Heart left ventricle (tissue), 16 donors: Measurements from ENCODE around the gene PLA2R1. TPM values are rescaled to one million over a fixed set of nuclear protein-coding genes. Genes with fewer than 3 reads are reported as not detected.

Experiments used
- ATAC-seq, 4 donors: fragments of 200-7000 bp; cut with Tn5 transposase; one replicate each; pipeline ENCODE4 v1.9.1; 2020 to 2022; ENCODE audit warnings: moderate library complexity in 4 of 4, mild to moderate bottlenecking in 3 of 4, moderate number of reproducible peaks in 1 of 4
- DNase-seq, 5 donors: peaks; one replicate each; pipeline ENCODE4 v3.0.0-alpha.2; 2020
- H3K27ac ChIP-seq, 12 donors: fragments of 200-600 bp; sonication (generic) in 4 of 12; one replicate each; pipeline versions ENCODE4 v1.5.0 to v1.8.0; 2016 to 2022; ENCODE audit warnings: mild to moderate bottlenecking in 2 of 12
- H3K27me3 ChIP-seq, 9 donors: fragments of 200-600 bp; sonication (generic) in 2 of 9; one replicate each; pipeline versions ENCODE4 v1.5.1 to v1.8.0; 2016 to 2022; ENCODE audit warnings: mild to moderate bottlenecking in 3 of 9
- H3K36me3 ChIP-seq, 9 donors: fragments of 200-600 bp; sonication (generic) in 2 of 9; one replicate each; pipeline versions ENCODE4 v1.5.0 to v1.8.0; 2018 to 2022; ENCODE audit warnings: mild to moderate bottlenecking in 2 of 9
- H3K4me1 ChIP-seq, 12 donors: fragments of 200-600 bp; sonication (generic) in 4 of 12; one replicate each; pipeline versions ENCODE4 v1.5.0 to v1.8.0; 2016 to 2022; ENCODE audit warnings: mild to moderate bottlenecking in 3 of 12
- H3K4me3 ChIP-seq, 12 donors: fragments of 200-600 bp; sonication (generic) in 4 of 12; one replicate each; pipeline versions ENCODE4 v1.5.0 to v1.8.0; 2017 to 2022; ENCODE audit warnings: mild to moderate bottlenecking in 9 of 12, moderate library complexity in 4 of 12
- H3K9me3 ChIP-seq, 12 donors: fragments of 200-600 bp; sonication (generic) in 4 of 12; one replicate each; pipeline versions ENCODE4 v1.5.0 to v1.8.0; 2016 to 2022; ENCODE audit warnings: mild to moderate bottlenecking in 1 of 12
- POLR2A ChIP-seq, 2 donors: fragments of 450-650 bp; IDR thresholded peaks; one replicate each; pipeline ENCODE4 v1.6.1; 2017; ENCODE audit warnings: antibody characterized with exemption in 2 of 2, mild to moderate bottlenecking in 2 of 2, moderate library complexity in 2 of 2
- WGBS, 4 donors: extraction: QIAGEN DNeasy Blood & Tissue Kit in 2 of 4; methylation state at CpG; one replicate each; pipeline versions ENCODE4 v1.1.5 to v1.1.7; 2013 to 2018; 5-methylcytosine and 5-hydroxymethylcytosine counted together
- intact Hi-C, 10 donors: fragments of 100-400 bp; cut with DNase I; formaldehyde crosslinking; loops; one replicate each; pipeline versions ENCODE4 v1.11.1 to v1.14.2; 2022
- polyA plus RNA-seq, 2 donors: library from polyadenylated mRNA; stranded (reverse); fragments of 200-250 nt; gene quantifications; one replicate each; pipeline ENCODE4 v1.2.3, GENCODE V29; 2013
- total RNA-seq, 9 donors: library from RNA; depleted of rRNA in 2 of 9; stranded (reverse); fragments of >200 nt in 2 of 9; fragmentation: NEBNext Ultra II Directional in 3 of 9; extraction: Animal tissue kit (Norgen Biotek cat#: 25700) in 3 of 9; gene quantifications; one replicate each; pipeline versions ENCODE4 v1.1.0 to v1.2.4, GENCODE V29; 2016 to 2023
- TF ChIP-seq, protein P1 (sequence below), 12 donors: fragments of 200-600 bp; sonication (generic) in 4 of 12; IDR thresholded peaks; one replicate each; pipeline versions ENCODE4 v1.5.0 to v1.8.0; 2018 to 2022; ENCODE audit warnings: antibody characterized with exemption in 12 of 12, mild to moderate bottlenecking in 5 of 12
- donor health status: ischemic (EF 13 %, LVEDD 7.1; RV severe dilation, severe dysfunction).
- donor health status: healthy with polysubstance abuse.
- donor health status: DM: no; HTN: yes; CAD: no.
- donor health status: DM: no; HTN: no; CAD: no.
- donor health status: ischemic (EF 25% LVEDD 6.9; RV normal size, moderate dysfunction).
- donor health status: ischemic (EF 25% LVEDD 5.7; RV mildly dilated, moderate dysfunction).
- donor health status: healthy.
- donor health status: DM: yes; HTN: yes; CAD: no.
- donor health status: ischemic (EF 35%, LVEDD 5.7; RV mildly dilated, moderate dysfunction).
- donor health status: nonischemic (EF 11% LVEDD 7.7; RV severe dilation, severe dysfunction).
- donor health status: DM: yes; HTN: yes; CAD: no.
- donor health status: PGD.
- donor health status: ischemic (EF 29% LVEDD 5.4; RV normal size, mild dysfunction).
- donor health status: nonischemic (EF 23%, LVEDD 6.1; RV moderate dilation, normal function).

Gene PLA2R1
- total and polyA plus RNA-seq, 11 donors, result 0.36 to 4.7 (median 2.1) TPM

DNA sequence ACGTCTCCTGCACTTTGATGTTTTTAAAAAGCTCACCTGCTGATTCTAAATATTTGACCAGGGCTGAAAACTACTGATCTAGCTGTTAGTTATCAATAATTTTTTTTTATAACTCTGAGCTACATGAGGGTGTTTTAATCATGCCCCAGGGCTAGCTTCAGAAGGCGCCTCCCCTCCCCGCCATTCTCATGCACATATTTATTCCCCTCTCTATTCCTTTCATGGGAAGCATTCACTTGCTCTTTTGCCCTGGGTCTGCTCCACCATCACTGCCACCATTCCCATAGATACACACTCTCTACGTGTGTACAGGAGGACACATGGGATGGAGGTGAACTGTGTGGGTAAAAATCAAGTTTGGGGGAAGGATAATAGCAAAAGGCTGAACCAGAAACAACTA lies 101.0 kb downstream of the PLA2R1 start:
- no peak for ATAC-seq
- peak overlapping the region in 1 of 12 donors; percentile 15 for H3K27ac ChIP-seq

DNA sequence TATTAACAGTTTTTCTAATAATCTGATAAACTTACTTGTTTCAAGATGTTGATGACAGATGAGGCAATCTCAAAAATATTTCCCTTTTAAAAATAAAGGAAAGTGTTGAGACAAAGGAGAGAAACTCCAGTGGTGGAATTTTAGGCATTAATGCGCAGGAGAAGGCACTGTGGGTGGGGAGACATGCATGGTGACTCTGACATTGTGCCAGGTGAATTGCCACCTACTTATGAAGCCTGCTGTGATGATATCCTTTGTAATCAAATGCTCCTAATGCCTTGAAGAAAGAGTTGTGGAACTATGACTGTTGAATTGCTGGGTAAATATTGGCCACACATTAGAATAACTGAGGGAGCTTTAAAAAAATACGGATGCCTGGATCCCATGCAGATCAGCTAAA lies 101.4 kb downstream of the PLA2R1 start:
- DNase-seq, result no peak
- Histone ChIP-seq H3K4me1 (peaks cover 0 to 27% (median 10%) of the 10 kb centered on the region in 12 donors), H3K27ac (peak overlapping the region in 4 of 12 donors; percentile 4 to 46 (median 25)), H3K27me3 (no peaks in the 10 kb centered on the region), H3K9me3 (no peaks in the 10 kb centered on the region), H3K4me3 (no peak overlapping the region), H3K36me3 (peaks cover 0 to 17% (median 0%) of the 10 kb centered on the region in 9 donors)
- ATAC-seq, result no peak
- 59 to 76% (median 68%) methylated on average over 2 of the region's 2 CpGs for WGBS, 4 donors
- no peak for TF ChIP-seq POLR2A (IDR thresholded peaks at IDR 0.05)
- TF ChIP-seq, protein P1, sequence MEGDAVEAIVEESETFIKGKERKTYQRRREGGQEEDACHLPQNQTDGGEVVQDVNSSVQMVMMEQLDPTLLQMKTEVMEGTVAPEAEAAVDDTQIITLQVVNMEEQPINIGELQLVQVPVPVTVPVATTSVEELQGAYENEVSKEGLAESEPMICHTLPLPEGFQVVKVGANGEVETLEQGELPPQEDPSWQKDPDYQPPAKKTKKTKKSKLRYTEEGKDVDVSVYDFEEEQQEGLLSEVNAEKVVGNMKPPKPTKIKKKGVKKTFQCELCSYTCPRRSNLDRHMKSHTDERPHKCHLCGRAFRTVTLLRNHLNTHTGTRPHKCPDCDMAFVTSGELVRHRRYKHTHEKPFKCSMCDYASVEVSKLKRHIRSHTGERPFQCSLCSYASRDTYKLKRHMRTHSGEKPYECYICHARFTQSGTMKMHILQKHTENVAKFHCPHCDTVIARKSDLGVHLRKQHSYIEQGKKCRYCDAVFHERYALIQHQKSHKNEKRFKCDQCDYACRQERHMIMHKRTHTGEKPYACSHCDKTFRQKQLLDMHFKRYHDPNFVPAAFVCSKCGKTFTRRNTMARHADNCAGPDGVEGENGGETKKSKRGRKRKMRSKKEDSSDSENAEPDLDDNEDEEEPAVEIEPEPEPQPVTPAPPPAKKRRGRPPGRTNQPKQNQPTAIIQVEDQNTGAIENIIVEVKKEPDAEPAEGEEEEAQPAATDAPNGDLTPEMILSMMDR (IDR thresholded peaks at IDR 0.05), result no peak
- intact Hi-C loops, result loop anchor here in 1 of 10 donors (10.0 kb wide), 1 partner anchor 156 kb away; no protein-coding TSS in a partner anchor

More for the DNA sequence above, 101.0 kb downstream of the PLA2R1 start:
- peaks cover 0 to 18% (median 0%) of the 10 kb centered on the region in 9 donors for H3K36me3 ChIP-seq
- WGBS, 4 donors, result 71 to 95% (median 89%) methylated on average over 4 of the region's 4 CpGs
- no peak for DNase-seq
- TF ChIP-seq, protein P1 (IDR thresholded peaks at IDR 0.05), result no peak
- TF ChIP-seq POLR2A (IDR thresholded peaks at IDR 0.05), result no peak
- no peaks in the 10 kb centered on the region for H3K27me3 ChIP-seq
- intact Hi-C loops, result loop anchor here in 1 of 10 donors (10.0 kb wide), 1 partner anchor 157 kb away; no protein-coding TSS in a partner anchor
- no peak overlapping the region for H3K4me3 ChIP-seq
- peaks cover 0 to 27% (median 10%) of the 10 kb centered on the region in 12 donors for H3K4me1 ChIP-seq
- no peaks in the 10 kb centered on the region for H3K9me3 ChIP-seq

DNA sequence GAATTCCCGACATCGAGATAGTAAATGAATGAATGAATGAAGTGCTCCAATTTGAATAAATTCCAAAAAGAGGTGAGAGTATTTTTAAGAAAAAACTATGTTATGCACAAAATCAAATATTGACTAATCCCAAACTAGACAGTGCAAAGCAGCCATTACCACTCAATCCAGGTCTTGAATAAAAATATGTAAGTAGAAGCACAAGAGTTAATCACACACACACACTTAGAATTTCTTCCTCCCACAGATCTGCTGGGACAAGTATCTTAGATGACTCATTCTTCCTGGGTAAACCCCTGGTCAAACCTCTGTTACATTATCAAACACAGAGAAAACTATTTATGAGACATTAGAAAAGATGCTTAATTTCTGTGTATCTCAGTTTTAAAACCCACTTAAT lies 102.0 kb downstream of the PLA2R1 start:
- Histone ChIP-seq H3K4me3 (no peak overlapping the region), H3K27me3 (no peaks in the 10 kb centered on the region), H3K36me3 (peaks cover 0 to 14% (median 0%) of the 10 kb centered on the region in 9 donors), H3K27ac (peak overlapping the region in 3 of 12 donors; percentile 4 to 46 (median 15)), H3K4me1 (peaks cover 0 to 27% (median 12%) of the 10 kb centered on the region in 12 donors), H3K9me3 (no peaks in the 10 kb centered on the region)
- no peak for TF ChIP-seq POLR2A (IDR thresholded peaks at IDR 0.05)
- TF ChIP-seq, protein P1 (IDR thresholded peaks at IDR 0.05), result no peak
- DNase-seq (no peak), ATAC-seq (peak in 3 of 4 donors; percentile 54 to 76 (median 59))
- 77 to 81% (median 81%) methylated on average over 2 of the region's 2 CpGs for WGBS, 4 donors
- intact Hi-C loops, result loop anchor here in 1 of 10 donors (10.0 kb wide), 1 partner anchor 156 kb away; no protein-coding TSS in a partner anchor

DNA sequence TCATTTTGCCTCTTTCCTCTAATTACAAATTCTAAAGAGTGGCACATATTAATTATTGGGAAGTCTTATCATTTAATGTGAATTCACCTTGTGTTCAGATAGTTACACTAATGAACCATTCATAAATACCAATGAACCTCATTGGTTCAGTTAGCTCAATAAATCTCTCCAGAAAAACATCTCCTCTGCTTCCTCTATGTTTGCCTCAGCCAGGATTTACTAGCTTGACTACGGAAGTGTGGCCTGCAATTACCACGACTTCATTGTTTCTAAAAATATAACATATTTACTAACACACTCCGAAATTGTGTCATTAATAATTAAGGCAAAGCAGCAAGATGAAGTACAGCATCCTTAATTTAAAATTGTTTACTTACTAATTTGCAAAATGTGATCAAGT lies 103.3 kb downstream of the PLA2R1 start:
- no peak overlapping the region for H3K4me3 ChIP-seq
- intact Hi-C loops, result no loop called here
- 26 to 41% (median 39%) methylated on average over 3 of the region's 3 CpGs for WGBS, 4 donors
- no peak for DNase-seq
- peaks cover 0 to 27% (median 13%) of the 10 kb centered on the region in 12 donors for H3K4me1 ChIP-seq
- no peak for ATAC-seq
- no peak overlapping the region for H3K27ac ChIP-seq
- peaks cover 0 to 22% (median 0%) of the 10 kb centered on the region in 9 donors for H3K36me3 ChIP-seq
- no peaks in the 10 kb centered on the region for H3K27me3 ChIP-seq
- TF ChIP-seq, protein P1 (IDR thresholded peaks at IDR 0.05), result no peak
- no peak for TF ChIP-seq POLR2A (IDR thresholded peaks at IDR 0.05)
- H3K9me3 ChIP-seq, result no peaks in the 10 kb centered on the region
